Heart left ventricle (tissue), 16 donors: ENCODE data around the gene CCBE1. TPM values are rescaled to one million over a fixed set of nuclear protein-coding genes. Genes with fewer than 3 reads are reported as not detected.

Source experiments
- ATAC-seq, 4 donors: fragments of 200-7000 bp; cut with Tn5 transposase; one replicate each; pipeline ENCODE4 v1.9.1; 2020 to 2022; ENCODE audit warnings: moderate library complexity in 4 of 4, mild to moderate bottlenecking in 3 of 4, moderate number of reproducible peaks in 1 of 4
- DNase-seq, 5 donors: peaks; one replicate each; pipeline ENCODE4 v3.0.0-alpha.2; 2020
- H3K27ac ChIP-seq, 12 donors: fragments of 200-600 bp; sonication (generic) in 4 of 12; one replicate each; pipeline versions ENCODE4 v1.5.0 to v1.8.0; 2016 to 2022; ENCODE audit warnings: mild to moderate bottlenecking in 2 of 12
- H3K27me3 ChIP-seq, 9 donors: fragments of 200-600 bp; sonication (generic) in 2 of 9; one replicate each; pipeline versions ENCODE4 v1.5.1 to v1.8.0; 2016 to 2022; ENCODE audit warnings: mild to moderate bottlenecking in 3 of 9
- H3K36me3 ChIP-seq, 9 donors: fragments of 200-600 bp; sonication (generic) in 2 of 9; one replicate each; pipeline versions ENCODE4 v1.5.0 to v1.8.0; 2018 to 2022; ENCODE audit warnings: mild to moderate bottlenecking in 2 of 9
- H3K4me1 ChIP-seq, 12 donors: fragments of 200-600 bp; sonication (generic) in 4 of 12; one replicate each; pipeline versions ENCODE4 v1.5.0 to v1.8.0; 2016 to 2022; ENCODE audit warnings: mild to moderate bottlenecking in 3 of 12
- H3K4me3 ChIP-seq, 12 donors: fragments of 200-600 bp; sonication (generic) in 4 of 12; one replicate each; pipeline versions ENCODE4 v1.5.0 to v1.8.0; 2017 to 2022; ENCODE audit warnings: mild to moderate bottlenecking in 9 of 12, moderate library complexity in 4 of 12
- H3K9me3 ChIP-seq, 12 donors: fragments of 200-600 bp; sonication (generic) in 4 of 12; one replicate each; pipeline versions ENCODE4 v1.5.0 to v1.8.0; 2016 to 2022; ENCODE audit warnings: mild to moderate bottlenecking in 1 of 12
- POLR2A ChIP-seq, 2 donors: fragments of 450-650 bp; IDR thresholded peaks; one replicate each; pipeline ENCODE4 v1.6.1; 2017; ENCODE audit warnings: antibody characterized with exemption in 2 of 2, mild to moderate bottlenecking in 2 of 2, moderate library complexity in 2 of 2
- WGBS, 4 donors: extraction: QIAGEN DNeasy Blood & Tissue Kit in 2 of 4; methylation state at CpG; one replicate each; pipeline versions ENCODE4 v1.1.5 to v1.1.7; 2013 to 2018; 5-methylcytosine and 5-hydroxymethylcytosine counted together
- intact Hi-C, 10 donors: fragments of 100-400 bp; cut with DNase I; formaldehyde crosslinking; loops; one replicate each; pipeline versions ENCODE4 v1.11.1 to v1.14.2; 2022
- polyA plus RNA-seq, 2 donors: library from polyadenylated mRNA; stranded (reverse); fragments of 200-250 nt; gene quantifications; one replicate each; pipeline ENCODE4 v1.2.3, GENCODE V29; 2013
- total RNA-seq, 9 donors: library from RNA; depleted of rRNA in 2 of 9; stranded (reverse); fragments of >200 nt in 2 of 9; fragmentation: NEBNext Ultra II Directional in 3 of 9; extraction: Animal tissue kit (Norgen Biotek cat#: 25700) in 3 of 9; gene quantifications; one replicate each; pipeline versions ENCODE4 v1.1.0 to v1.2.4, GENCODE V29; 2016 to 2023
- TF ChIP-seq, protein P1 (sequence below), 12 donors: fragments of 200-600 bp; sonication (generic) in 4 of 12; IDR thresholded peaks; one replicate each; pipeline versions ENCODE4 v1.5.0 to v1.8.0; 2018 to 2022; ENCODE audit warnings: antibody characterized with exemption in 12 of 12, mild to moderate bottlenecking in 5 of 12
- donor health status: ischemic (EF 13 %, LVEDD 7.1; RV severe dilation, severe dysfunction).
- donor health status: healthy with polysubstance abuse.
- donor health status: DM: no; HTN: yes; CAD: no.
- donor health status: DM: no; HTN: no; CAD: no.
- donor health status: ischemic (EF 25% LVEDD 6.9; RV normal size, moderate dysfunction).
- donor health status: ischemic (EF 25% LVEDD 5.7; RV mildly dilated, moderate dysfunction).
- donor health status: healthy.
- donor health status: DM: yes; HTN: yes; CAD: no.
- donor health status: ischemic (EF 35%, LVEDD 5.7; RV mildly dilated, moderate dysfunction).
- donor health status: nonischemic (EF 11% LVEDD 7.7; RV severe dilation, severe dysfunction).
- donor health status: DM: yes; HTN: yes; CAD: no.
- donor health status: PGD.
- donor health status: ischemic (EF 29% LVEDD 5.4; RV normal size, mild dysfunction).
- donor health status: nonischemic (EF 23%, LVEDD 6.1; RV moderate dilation, normal function).

The CCBE1 gene
- total and polyA plus RNA-seq, 11 donors: 0.15 to 6.3 (median 0.74) TPM

GRCh38 chr18:59468821-59469220 is 228.4 kb downstream of the CCBE1 start:
- 61 to 83% (median 69%) methylated on average over 4 of the region's 4 CpGs for WGBS, 4 donors
- Histone ChIP-seq H3K27me3 (no peaks in the 10 kb centered on the region), H3K36me3 (no peaks in the 10 kb centered on the region), H3K27ac (peak overlapping the region in 10 of 12 donors; percentile 49 to 88 (median 78)), H3K9me3 (no peaks in the 10 kb centered on the region), H3K4me3 (no peak overlapping the region), H3K4me1 (peaks cover 0 to 20% (median 5%) of the 10 kb centered on the region in 12 donors)
- no peak for DNase-seq
- no peak for ATAC-seq
- intact Hi-C loops: loop anchor here in 6 of 10 donors (1.0 to 10.0 kb wide), 8 partner anchors 47 to 226 kb away; partner anchors contain the start of gene CCBE1 (in 2 of the 6)
- TF ChIP-seq POLR2A (IDR thresholded peaks at IDR 0.05): no peak
- TF ChIP-seq, protein P1, sequence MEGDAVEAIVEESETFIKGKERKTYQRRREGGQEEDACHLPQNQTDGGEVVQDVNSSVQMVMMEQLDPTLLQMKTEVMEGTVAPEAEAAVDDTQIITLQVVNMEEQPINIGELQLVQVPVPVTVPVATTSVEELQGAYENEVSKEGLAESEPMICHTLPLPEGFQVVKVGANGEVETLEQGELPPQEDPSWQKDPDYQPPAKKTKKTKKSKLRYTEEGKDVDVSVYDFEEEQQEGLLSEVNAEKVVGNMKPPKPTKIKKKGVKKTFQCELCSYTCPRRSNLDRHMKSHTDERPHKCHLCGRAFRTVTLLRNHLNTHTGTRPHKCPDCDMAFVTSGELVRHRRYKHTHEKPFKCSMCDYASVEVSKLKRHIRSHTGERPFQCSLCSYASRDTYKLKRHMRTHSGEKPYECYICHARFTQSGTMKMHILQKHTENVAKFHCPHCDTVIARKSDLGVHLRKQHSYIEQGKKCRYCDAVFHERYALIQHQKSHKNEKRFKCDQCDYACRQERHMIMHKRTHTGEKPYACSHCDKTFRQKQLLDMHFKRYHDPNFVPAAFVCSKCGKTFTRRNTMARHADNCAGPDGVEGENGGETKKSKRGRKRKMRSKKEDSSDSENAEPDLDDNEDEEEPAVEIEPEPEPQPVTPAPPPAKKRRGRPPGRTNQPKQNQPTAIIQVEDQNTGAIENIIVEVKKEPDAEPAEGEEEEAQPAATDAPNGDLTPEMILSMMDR (IDR thresholded peaks at IDR 0.05): no peak

- Histone ChIP-seq H3K4me1 (peaks cover 0 to 20% (median 5%) of the 10 kb centered on the region in 12 donors), H3K27ac (peak overlapping the region in 1 of 12 donors; percentile 2), H3K36me3 (no peaks in the 10 kb centered on the region), H3K4me3 (no peak overlapping the region), H3K9me3 (no peaks in the 10 kb centered on the region), H3K27me3 (no peaks in the 10 kb centered on the region)
- 76 to 91% (median 83%) methylated on average over 8 of the region's 8 CpGs for WGBS, 4 donors
- intact Hi-C loops: loop anchor here in 6 of 10 donors (5.0 to 10.0 kb wide), 7 partner anchors 50 to 227 kb away; partner anchors contain the start of gene CCBE1 (in 2 of the 6)
- TF ChIP-seq, protein P1 (IDR thresholded peaks at IDR 0.05): no peak
- no peak for TF ChIP-seq POLR2A (IDR thresholded peaks at IDR 0.05)
- no peak for ATAC-seq
- DNase-seq: no peak
Measured at GRCh38 chr18:59467497-59467896, 229.7 kb downstream of the CCBE1 start.

GRCh38 chr18:59466980-59467379 is 230.2 kb downstream of the CCBE1 start:
- no peak overlapping the region for H3K27ac ChIP-seq
- no peaks in the 10 kb centered on the region for H3K36me3 ChIP-seq
- no peaks in the 10 kb centered on the region for H3K27me3 ChIP-seq
- no peak for ATAC-seq
- TF ChIP-seq, protein P1 (IDR thresholded peaks at IDR 0.05): no peak
- no peak for TF ChIP-seq POLR2A (IDR thresholded peaks at IDR 0.05)
- intact Hi-C loops: loop anchor here in 6 of 10 donors (5.0 to 10.0 kb wide), 7 partner anchors 50 to 228 kb away; partner anchors contain the start of gene CCBE1 (in 2 of the 6)
- no peaks in the 10 kb centered on the region for H3K9me3 ChIP-seq
- DNase-seq: no peak
- no peak overlapping the region for H3K4me3 ChIP-seq
- 88 to 96% (median 93%) methylated on average over 3 of the region's 3 CpGs for WGBS, 4 donors
- H3K4me1 ChIP-seq: peaks cover 0 to 20% (median 5%) of the 10 kb centered on the region in 12 donors

DNA sequence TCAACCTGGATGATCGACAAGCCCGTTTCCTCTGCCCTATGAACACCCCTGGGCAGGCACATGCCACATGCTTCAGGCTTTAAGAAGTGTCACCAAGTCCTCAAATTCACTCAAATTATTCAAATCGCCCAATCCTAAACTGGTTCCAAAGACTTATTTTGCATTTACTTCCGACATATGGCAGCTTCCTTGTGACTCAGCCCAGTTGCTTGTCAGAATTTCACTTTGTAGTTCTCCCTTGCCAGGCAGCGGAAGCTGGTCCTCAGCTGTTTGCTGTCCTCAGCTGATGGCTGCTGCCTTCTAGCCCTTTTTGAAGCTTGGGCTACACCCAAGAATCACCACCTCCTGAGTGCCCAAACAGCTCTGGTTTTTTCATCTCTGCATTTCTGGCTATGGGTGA is 232.7 kb downstream of the CCBE1 start:
- H3K4me3 ChIP-seq: no peak overlapping the region
- no peak overlapping the region for H3K27ac ChIP-seq
- H3K9me3 ChIP-seq: no peaks in the 10 kb centered on the region
- intact Hi-C loops: loop anchor here in 8 of 10 donors (5.0 to 10.0 kb wide), 9 partner anchors 80 to 233 kb away; partner anchors contain the start of gene CCBE1 (in 3 of the 8)
- H3K27me3 ChIP-seq: no peaks in the 10 kb centered on the region
- 75 to 93% (median 84%) methylated on average over 5 of the region's 5 CpGs for WGBS, 4 donors
- H3K36me3 ChIP-seq: no peaks in the 10 kb centered on the region
- H3K4me1 ChIP-seq: peaks cover 0 to 9% (median 3%) of the 10 kb centered on the region in 12 donors
- DNase-seq (no peak), ATAC-seq (no peak)
- TF ChIP-seq, protein P1 (IDR thresholded peaks at IDR 0.05): no peak
